Kidney (tissue), 14 donors: ENCODE data around the gene SRRM4. TPM values are rescaled to one million over a fixed set of nuclear protein-coding genes. Genes with fewer than 3 reads are reported as not detected.

Source experiments
- DNase-seq, 5 donors: peaks; one replicate each; pipeline ENCODE4 v3.0.0-alpha.2; 2013 to 2020
- FAIRE-seq: peaks from 2 replicates; lab custom pipeline; 2012; peaks lifted over from hg19 to GRCh38; lab: Jason Lieb, UNC
- H3K27ac ChIP-seq, 2 donors: one replicate each; pipeline ENCODE4 v1.7.0; 2013; ENCODE audit warnings: low read depth in 2 of 2, low read length in 2 of 2, inconsistent platforms in 1 of 2
- H3K27me3 ChIP-seq: one replicate; pipeline ENCODE4 v1.7.1; 2013; ENCODE audit warnings: low read length, inconsistent platforms; ENCODE audit not compliant: control insufficient read depth, insufficient read depth
- H3K36me3 ChIP-seq, 3 donors: one replicate each; pipeline versions ENCODE4 v1.7.0 to v1.7.1; 2013; ENCODE audit warnings: low read length in 3 of 3, control low read depth in 1 of 3, inconsistent platforms in 1 of 3; ENCODE audit not compliant: insufficient read depth in 3 of 3, control insufficient read depth in 2 of 3
- H3K4me1 ChIP-seq, 3 donors: one replicate each; pipeline versions ENCODE4 v1.7.0 to v1.7.1; 2013; ENCODE audit warnings: low read length in 3 of 3, inconsistent platforms in 1 of 3, low read depth in 1 of 3; ENCODE audit not compliant: control insufficient read depth in 2 of 3, insufficient read depth in 2 of 3
- H3K4me3 ChIP-seq, 3 donors: one replicate each; pipeline versions ENCODE4 v1.7.0 to v1.8.1; 2013; ENCODE audit warnings: low read length in 3 of 3, control low read depth in 1 of 3, inconsistent platforms in 1 of 3
- H3K9ac ChIP-seq, 3 donors: one replicate each; pipeline versions ENCODE4 v1.7.0 to v1.7.1; 2013; ENCODE audit warnings: low read length in 3 of 3, control low read depth in 1 of 3, inconsistent platforms in 1 of 3
- H3K9me3 ChIP-seq, 3 donors: one replicate each; pipeline versions ENCODE4 v1.7.0 to v1.7.1; 2013; ENCODE audit warnings: low read length in 3 of 3, control low read depth in 1 of 3, inconsistent platforms in 1 of 3; ENCODE audit not compliant: control insufficient read depth in 2 of 3, insufficient read depth in 1 of 3
- CTCF ChIP-seq: IDR thresholded peaks from 3 replicates; pipeline ENCODE4 v1.5.1; 2012; ENCODE audit warnings: mild to moderate bottlenecking, moderate library complexity, borderline replicate concordance; ENCODE audit not compliant: insufficient read depth; ENCODE audit errors: extremely low read depth
- intact Hi-C: fragments of 100-400 bp; cut with DNase I; formaldehyde crosslinking; loops from one replicate; pipeline ENCODE4 v1.11.1; 2022
- polyA plus RNA-seq: library from polyadenylated mRNA; stranded (reverse); fragments of 350-450 nt; fragmentation: Illumina TruSeq; extraction: RNeasy Lipid Tissue Mini Kit (QIAGEN cat#74804); gene quantifications from one replicate; pipeline ENCODE4 v1.2.3, GENCODE V29; 2014; ENCODE audit warnings: low read depth, low replicate concordance; ENCODE audit not compliant: insufficient read depth
- total RNA-seq: library from RNA; stranded (reverse); fragmentation: NEBNext Ultra II Directional; extraction: Animal tissue kit (Norgen Biotek cat#: 25700); gene quantifications from one replicate; pipeline ENCODE4 v1.2.1, GENCODE V29; 2021
- donor health status: control.
- donor health status: control.
- donor health status: control.
- donor health status: control.
- donor health status: control.
- donor health status: DM: yes; HTN: yes; CAD: no.
- donor health status: Normal renal cell carcinoma (clear cell type).

SRRM4 gene
- total and polyA plus RNA-seq, 2 donors from 2014 or later: 0.06 to 0.17 TPM

- Histone ChIP-seq H3K9me3 (no peaks in the 10 kb centered on the region), H3K4me3 (no peak overlapping the region), H3K36me3 (no peaks in the 10 kb centered on the region), H3K4me1 (no peaks in the 10 kb centered on the region), H3K9ac (no peak overlapping the region), H3K27me3 (no peaks in the 10 kb centered on the region), H3K27ac (no peak overlapping the region)
- no peak for DNase-seq
- no peak for TF ChIP-seq CTCF
- no peak for FAIRE-seq
- intact Hi-C loops: no loop called here
These were observed 190.5 kb downstream of the SRRM4 start for GRCh38 chr12:119171691-119172425.

GRCh38 chr12:119175081-119175480 is 193.7 kb downstream of the SRRM4 start:
- H3K9ac ChIP-seq: no peak overlapping the region
- no peaks in the 10 kb centered on the region for H3K36me3 ChIP-seq
- intact Hi-C loops: no loop called here
- no peaks in the 10 kb centered on the region for H3K27me3 ChIP-seq
- FAIRE-seq (no peak), DNase-seq (no peak)
- no peak overlapping the region for H3K27ac ChIP-seq
- H3K9me3 ChIP-seq: no peaks in the 10 kb centered on the region
- TF ChIP-seq CTCF: no peak
- H3K4me1 ChIP-seq: peaks cover 0 to 7% (median 3%) of the 10 kb centered on the region in 3 donors
- no peak overlapping the region for H3K4me3 ChIP-seq

GRCh38 chr12:119176267-119177055 is 195.1 kb downstream of the SRRM4 start:
- H3K4me1 ChIP-seq: peaks cover 0 to 10% (median 3%) of the 10 kb centered on the region in 3 donors
- no peaks in the 10 kb centered on the region for H3K9me3 ChIP-seq
- DNase-seq (peak; percentile 59 to 94 (median 81)), FAIRE-seq (no peak)
- no peaks in the 10 kb centered on the region for H3K27me3 ChIP-seq
- peak overlapping the region in 1 of 3 donors; percentile 59 for H3K9ac ChIP-seq
- H3K36me3 ChIP-seq: no peaks in the 10 kb centered on the region
- intact Hi-C loops: no loop called here
- TF ChIP-seq CTCF: no peak
- H3K4me3 ChIP-seq: peak overlapping the region in 2 of 3 donors; percentile 40 to 49
- H3K27ac ChIP-seq: peak overlapping the region; percentile 16 to 20
